GM18520 (cell line): ENCODE results near the gene SDHAF2.
"Not testable (repeated sequence)": the region's sequence is repeated elsewhere in the genome, so short reads cannot be mapped to it uniquely, and the experiment has no call there.

ENCODE experiments used
- ATAC-seq: cut with Tn5 transposase; IDR thresholded peaks from one replicate; pipeline ENCODE4 v1.9.1; 2021; ENCODE audit not compliant: unreplicated experiment

The SDHAF2 gene

DNA sequence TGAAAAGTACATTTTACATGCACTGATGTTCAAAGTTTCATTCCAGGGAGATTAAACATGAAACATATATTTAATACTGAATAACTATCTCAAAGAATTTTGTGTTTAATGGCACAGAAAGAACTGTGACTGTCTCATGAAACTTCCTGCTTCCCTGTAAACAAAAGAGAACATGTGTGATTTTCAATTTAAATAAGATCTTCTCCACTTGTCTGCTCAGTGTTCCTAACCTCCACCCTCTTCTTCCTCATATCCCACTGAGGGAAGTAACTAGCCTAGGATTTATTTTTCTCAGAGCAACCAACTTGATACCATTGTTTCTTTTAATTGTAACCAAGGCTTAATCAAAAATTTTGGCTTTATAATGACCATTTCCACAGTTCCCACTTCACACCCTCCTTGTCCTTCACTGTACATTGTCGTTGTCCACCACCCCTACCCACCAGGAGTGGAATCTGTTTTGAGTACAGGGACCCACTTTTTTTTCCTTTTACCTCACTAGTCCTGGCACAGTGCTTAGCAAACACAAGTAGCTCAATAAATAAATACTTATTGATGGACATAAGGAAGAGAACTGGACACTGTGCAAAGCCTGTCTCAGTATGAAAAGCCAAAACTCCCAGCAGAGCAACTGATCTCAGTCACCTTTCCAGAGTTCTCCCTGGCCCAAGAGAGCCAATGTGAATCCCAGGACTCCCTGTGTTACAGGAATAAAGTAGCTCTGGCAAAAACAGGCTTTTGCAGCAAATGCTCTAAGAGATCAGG lies 4.4 kb upstream of the SDHAF2 start:
- no peak for ATAC-seq

DNA sequence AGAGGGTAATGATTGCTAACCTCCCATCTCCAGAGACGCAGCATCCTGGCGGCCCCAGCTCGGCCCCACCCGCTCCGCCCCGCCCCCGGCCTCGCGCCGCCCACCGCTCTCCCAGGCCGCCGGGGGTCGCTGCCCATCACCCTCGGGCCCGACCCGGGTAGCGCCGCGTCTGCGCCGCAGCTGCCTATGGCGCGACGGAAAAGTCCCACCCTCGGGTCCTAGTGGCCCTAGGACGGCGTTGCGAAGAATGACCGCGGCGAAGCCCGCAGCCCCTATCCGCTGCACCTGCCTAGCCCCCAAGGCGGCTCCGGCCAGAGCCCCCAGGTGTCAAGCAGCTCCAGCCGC lies 606 bp upstream of the SDHAF2 start:
- peak; percentile 36 for ATAC-seq

DNA sequence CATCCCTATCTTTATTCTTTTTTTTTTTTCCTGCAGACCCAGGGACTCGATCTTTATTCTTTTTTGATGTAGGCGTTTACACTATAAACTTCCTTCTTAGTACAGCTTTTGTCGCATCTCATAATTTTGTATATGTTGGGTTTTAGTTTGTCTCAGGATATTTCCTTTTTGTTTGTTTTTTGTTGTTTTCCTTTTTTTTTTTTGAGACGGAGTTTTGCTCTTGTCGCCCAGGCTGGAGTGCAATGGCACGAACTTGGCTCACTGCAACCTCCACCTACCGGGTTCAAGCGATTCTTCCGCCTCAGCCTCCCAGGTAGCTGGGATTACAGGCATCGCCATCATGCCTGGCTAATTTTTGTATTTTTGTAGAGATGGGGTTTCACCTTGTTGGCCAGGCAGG lies 915 bp downstream of the SDHAF2 start:
- not testable (repeated sequence) for ATAC-seq

DNA sequence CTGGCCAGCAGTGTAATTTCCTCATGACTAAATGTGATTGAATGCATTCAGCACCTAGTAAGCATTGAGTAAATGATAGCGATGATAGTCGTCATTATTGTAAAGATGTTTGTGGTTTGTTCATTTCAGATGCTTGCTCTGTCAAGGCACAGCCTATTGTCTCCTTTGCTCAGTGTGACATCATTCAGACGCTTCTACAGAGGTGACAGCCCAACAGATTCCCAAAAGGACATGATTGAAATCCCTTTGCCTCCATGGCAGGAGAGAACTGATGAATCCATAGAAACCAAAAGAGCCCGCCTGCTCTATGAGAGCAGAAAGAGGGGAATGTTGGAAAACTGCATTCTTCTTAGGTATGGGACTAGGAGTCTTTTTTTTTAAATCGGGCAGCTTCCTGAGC lies 7.6 kb downstream of the SDHAF2 start:
- no peak for ATAC-seq

DNA sequence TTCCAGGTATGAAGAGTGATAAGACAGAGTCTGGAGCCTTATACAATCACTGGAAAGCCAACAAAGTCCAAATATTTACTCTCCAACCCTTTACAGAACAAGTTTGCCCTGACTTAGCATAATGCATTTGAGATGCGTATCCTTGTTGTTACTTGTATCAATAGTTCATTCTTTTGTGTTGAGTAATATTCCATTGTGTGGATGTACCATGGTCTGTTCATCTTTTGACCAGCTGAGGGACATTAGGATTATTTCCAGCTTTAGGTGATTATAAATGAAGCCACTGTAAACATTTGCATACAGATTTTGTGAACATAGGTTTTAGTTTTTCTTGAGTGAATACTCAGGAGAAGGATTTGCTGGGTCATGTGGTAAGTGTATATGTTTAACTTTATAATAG lies 9.7 kb downstream of the SDHAF2 start:
- ATAC-seq, result no peak

DNA sequence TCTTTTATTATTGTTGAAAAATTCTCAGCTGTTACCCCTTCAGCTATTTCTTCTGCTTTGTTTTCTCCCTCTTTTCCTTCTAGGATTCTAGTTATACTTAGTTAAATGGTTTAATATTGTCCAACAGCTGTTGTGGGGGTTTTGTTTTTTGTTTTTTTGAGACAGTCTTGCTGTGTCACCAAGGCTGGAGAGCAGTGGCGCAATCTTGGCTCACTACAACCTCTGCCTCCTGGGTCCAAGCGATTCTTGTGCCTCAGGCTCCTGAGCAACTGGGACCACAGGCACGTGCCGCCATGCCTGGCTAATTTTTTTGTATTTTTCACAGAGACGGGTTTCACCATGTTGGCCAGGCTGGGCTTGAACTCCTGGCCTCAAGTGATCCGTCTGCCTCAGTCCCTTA lies 12.7 kb downstream of the SDHAF2 start:
- no peak for ATAC-seq

DNA sequence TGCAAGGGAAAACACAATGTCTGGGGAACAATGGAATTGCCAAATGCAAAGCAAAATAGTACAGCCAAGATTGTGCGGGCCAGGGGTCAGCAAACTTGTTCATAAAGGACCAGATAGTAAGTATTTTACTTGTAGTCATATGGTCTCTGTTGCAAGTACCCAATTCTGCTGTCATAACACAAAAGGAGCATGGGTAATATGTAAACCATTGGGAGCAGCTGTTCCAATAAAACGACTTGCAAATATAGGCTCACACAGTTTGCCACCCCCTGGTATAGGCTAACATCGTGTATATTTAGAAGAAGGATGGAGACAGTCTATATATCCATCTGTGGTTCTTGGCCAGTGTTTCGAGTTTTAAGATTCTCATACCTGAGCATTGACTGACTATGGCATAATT lies 15.6 kb downstream of the SDHAF2 start:
- ATAC-seq, result no peak

DNA sequence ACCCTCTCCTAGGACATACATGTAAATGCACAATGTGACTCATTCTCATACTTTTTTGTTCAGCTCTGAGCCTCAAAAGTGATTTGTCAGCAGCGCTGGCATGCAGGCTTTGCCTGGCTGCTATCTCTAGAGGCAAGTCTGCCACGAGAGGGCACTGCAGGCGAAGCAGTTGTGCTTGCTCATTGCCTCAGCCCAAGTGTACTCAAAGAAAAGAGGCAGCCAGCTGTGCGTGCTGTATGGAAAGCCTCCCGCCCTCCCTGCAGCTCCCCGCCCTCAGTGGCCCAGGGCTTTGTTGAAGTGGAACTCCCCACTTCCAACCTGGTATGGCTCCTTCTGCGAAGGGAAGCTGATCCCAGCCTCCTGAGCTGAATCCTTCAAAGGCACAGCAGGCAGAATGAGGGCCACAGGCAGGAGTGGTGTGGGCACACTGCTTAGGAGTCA lies 16.3 kb downstream of the SDHAF2 start:
- peak; percentile 39 for ATAC-seq

DNA sequence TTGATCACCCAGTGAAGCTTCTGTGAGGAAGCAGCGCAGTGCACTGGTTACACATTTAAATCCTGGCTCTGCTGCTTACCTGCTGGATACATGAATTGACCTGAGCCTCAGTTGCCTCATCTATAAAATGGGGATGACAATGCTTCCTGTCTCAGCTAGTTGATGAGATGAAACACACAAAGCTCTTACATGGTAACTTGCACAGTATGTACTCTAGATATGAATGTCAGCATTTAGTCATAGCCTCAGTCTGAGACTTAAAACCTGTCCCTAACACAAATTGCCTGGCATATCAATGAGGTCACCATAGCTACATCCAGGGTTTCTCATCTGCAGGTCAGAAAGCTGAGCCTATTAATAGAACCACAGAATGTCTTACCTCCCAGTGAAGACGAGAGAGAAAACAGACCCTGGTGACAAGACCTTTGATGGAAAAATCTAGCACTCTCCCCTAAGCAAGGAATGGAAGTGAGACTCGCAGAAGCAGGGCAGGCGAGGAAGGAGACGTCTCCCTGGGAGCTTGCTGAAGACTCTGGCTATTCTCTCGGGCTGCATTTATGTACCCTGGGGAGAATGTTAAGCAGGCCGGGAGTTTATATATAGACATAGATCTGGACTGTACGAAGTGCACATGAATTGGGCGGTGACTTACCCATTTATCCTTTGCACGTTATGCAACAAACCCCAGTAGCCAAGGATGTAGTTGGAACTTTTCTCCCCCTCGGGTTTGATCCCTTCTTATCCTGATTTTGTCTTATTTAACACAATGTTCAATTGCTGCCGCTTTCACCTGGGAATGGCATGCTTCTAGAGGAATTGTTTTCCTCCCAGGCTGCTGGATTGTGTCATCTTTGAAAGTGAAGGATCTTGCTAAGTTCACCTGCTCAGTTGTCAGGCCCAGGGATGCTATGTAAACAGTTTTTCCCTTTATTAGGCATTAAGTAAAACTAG lies 18.0 kb downstream of the SDHAF2 start:
- no peak for ATAC-seq

DNA sequence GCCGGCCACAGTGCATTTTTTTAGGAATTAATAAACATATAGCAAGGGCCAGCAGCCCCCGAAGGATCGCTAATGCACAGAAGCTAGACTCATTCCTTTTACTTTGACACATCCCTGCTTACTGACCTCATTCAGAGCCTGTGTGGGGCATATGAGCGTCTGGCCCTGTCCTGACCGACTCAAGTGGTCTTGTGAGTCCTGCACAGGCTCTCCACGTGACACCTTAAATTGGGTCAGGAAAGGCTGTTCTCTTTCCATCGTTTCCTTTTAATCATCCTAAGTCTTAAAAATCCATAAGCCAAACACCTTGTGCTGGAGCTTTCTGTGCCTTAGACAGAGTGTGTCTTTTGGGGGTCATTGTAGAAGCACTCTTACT lies 18.6 kb downstream of the SDHAF2 start:
- ATAC-seq, result no peak

DNA sequence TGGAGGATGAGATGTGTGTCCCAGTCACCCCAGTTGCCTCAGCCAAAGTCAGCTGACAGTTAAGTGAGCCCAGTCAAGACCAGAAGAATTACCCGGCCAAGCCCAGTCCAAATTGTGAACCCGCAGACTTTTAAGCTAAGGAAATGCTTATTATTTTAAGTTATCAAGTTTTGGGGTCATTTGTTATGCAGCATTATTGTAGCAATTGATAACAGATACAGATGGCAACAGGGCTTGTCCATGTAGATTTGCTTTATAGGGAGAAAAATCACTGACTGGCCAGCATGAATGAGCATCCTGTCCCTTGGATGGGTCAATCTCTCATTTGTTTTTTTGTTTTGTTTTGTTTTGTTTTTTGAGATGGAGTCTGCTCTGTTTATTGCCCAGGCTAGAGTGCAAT lies 22.9 kb downstream of the SDHAF2 start:
- no peak for ATAC-seq

DNA sequence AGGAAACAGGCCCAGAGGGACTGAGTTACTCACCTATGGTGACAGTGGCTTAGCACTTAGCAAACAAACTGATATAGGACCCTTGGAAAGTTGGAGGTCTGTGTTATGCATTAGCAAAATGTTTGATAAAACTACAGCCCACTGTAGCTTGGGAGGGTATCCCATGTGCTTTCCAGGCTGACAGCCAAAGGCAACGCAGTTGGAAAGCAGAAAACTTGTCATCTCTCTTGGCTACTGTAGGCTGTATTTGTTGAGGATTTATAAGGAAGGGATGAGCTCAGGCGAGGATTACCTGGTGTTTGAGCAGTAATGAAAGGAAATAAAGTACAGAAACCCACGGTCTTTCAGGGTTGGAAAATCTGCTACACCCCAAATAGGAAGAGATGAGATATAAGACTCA lies 23.8 kb downstream of the SDHAF2 start:
- no peak for ATAC-seq

DNA sequence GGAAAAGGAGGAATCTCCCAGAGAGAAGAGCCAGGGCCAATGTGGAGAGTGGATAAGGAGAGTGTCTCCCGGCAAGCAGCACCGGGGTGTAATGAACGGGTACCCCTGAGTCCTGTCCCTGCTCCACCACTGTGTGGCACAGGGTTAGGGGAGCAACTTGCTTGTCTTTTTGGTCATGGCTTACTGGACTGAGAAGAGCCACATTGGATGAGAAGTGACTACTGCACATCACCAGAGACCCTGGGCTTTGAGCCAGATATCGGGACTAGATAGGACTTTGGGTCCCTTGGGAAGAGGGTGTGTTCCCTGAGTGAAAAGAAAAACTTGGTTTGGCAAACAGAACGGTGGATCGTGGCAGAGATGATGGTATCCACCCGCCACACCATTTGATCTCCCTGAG lies 24.6 kb downstream of the SDHAF2 start:
- no peak for ATAC-seq

DNA sequence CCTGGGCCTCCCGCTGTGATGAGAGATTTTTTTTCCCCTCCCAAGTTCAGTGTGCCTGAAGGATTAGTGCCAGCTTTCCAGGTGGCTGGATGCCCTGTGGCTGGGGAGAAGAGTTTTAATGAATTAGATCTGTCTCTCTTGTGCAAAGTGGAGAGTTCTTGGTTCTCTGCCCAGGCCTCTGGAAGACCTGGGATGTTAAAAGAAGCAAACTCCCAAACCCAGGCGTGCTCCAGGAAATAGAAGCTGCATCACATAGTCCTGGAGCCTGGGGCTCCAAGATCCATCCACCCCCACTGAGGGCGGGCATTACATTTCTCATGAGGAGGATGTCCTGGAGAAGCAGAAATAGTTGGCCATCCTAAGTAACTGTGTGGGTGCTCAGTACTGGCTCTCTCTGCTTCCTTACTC lies 30.6 kb downstream of the SDHAF2 start:
- ATAC-seq, result no peak

DNA sequence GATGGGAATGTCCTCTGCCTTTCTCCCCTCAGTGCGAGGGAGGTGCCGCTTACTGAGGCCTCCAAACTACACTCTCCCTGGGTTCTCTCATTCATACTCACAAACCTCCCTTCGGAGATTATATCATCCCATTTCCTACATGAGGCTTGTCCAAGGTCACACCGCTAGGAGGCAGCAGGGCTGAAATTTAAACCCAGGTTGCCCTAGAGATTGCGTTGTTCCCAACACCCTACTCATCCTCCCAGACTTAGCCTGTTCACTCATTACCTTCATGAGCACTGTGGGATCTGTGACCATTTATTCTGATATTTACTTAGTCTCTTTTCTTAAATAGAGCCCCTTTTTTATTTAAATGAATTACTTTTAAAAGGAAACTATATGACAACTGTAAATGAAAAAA lies 31.1 kb downstream of the SDHAF2 start:
- ATAC-seq, result no peak

DNA sequence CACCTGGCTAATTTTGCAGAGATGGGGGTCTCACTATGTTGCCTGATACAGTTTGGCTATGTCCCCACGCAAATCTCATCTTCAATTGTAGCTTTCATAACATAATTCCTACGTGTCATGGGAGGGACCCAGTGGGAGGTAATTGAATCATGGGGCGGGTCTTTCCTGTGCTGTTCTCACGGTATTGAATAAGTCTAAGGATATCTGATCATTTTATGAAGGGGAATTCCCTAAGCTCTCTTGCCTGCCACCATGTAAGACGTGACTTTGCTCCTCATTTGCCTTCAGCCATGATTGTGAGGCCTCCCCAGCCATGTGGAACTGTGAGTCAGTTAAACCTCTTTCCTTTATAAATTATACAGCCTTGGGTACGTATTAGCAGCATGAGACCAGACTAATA lies 37.7 kb downstream of the SDHAF2 start:
- ATAC-seq, result not testable (repeated sequence)

DNA sequence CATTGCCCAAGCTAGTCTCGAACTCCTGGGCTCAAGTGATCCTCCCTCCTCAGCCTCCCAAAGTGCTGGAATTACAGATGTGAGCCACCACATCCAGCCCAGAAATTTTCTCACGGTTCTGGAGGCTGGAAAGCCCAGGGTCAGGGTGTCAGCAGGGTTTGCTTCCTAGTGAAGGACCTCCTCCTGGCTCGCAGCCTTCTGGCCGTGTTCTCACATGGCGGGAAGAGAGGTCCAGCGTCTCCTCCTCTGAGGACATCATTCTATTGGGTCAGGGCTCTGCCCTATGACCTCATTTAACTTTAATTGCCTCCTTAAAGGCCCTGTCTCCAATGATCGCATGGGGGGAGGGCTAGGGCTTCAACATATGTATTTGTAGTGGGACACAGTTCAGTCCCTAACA lies 38.1 kb downstream of the SDHAF2 start:
- no peak for ATAC-seq

DNA sequence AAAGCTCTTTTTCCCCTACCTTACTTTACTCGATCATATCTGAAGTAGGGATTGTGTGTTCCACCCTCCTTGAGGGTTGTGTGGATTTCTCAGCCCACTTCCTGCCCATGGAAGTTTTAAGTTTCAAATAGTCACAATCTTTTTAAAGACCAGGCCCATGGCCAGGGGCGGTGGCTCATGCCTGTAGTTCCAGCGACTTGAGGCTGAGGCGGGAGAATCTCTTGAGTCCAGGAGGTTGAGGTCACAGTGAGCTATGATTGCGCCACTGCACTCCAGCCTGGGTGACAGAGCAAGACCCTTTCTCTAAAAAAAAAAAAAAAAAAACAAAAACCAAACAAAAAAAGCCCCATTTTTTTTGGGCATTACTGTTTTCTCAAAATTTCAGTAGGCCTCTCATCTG lies 42.4 kb downstream of the SDHAF2 start:
- ATAC-seq, result no peak

DNA sequence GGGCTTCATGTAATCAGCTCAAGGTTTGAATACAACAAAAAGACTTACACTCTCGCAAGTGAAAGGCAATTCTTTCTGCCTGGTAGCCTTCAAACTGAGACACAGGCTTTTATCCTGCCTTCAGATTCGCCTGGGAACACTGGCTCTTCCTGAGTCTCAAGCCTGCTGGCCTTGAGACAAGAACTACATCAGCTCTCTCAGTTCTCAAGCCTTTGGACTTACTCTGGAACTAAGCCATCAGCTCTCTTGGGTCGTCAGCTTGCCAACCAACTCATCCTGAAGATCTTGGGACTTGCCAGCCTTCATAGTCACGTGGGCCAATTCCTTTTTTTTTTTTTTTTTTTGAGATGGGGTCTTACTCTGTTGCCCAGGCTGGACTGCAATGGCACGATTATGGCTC lies 42.9 kb downstream of the SDHAF2 start:
- ATAC-seq, result no peak

DNA sequence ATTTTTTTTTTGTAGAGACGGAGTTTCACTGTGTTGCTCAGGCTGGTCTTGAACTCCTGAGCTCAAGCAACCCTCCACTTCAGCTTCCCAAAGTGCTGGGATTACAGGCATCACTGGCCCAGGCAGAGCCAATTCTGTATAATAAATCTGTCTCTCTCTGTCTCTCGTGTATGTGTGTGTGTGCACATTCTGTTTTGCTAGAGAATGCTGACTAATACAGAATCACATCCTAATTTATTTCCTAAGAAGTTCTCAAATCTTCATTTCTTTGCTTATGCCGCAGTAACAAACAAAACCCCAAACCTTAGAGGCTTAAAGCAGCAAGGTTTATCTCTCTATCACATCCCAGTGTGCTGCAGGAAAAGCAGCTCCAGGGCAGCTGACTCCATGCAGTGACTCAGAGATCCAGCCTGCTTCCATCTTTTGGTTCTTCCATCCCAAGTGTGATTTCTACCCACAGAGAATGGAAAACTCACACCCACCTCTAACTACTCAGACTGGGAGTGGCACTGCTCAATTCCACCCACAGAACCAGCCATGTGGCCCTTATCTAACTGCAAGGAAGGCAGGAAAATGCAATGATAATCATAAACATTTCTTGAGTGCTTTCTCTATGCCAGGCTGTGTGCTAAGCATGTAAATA lies 43.6 kb downstream of the SDHAF2 start:
- no peak for ATAC-seq

DNA sequence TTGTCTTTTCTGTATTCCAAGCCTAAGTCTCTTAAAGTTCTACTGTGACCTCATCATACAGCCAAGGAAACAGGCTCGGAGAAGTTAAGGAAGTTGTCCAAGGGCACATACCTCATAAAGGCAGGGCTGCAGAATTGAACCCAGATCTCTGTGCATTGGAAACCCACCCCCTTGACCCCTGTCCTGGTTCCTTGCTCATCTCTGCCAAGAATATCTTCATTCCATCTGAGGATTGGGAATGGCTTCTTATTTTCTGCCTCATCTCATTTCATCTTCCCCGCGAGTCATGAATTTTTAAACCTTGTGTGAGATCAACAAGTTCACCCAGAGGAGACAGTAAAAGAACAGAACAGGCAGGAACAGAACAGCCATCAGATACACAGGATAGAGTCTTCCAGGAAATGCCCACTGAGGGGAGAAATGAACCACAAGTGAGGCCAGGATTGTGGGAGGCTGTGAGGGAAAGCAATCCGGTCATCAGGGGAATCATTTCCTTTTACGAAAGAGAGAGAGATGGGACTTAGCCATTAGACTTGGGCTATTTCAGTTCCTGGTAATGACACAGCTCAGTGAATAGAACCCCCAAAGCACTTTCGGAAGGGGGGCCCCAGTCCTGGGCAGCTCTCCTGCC lies 44.2 kb downstream of the SDHAF2 start:
- ATAC-seq, result no peak
